K562 (cell line): ENCODE measurements around the gene AMZ1. TPM values are rescaled to one million over a fixed set of nuclear protein-coding genes. Genes with fewer than 3 reads are reported as not detected.

Experiments used
- ATAC-seq: fragments of 200-7000 bp; cut with Tn5 transposase; 3 replicates; pipeline ENCODE4 v1.9.1; 2020; ENCODE audit warnings: moderate library complexity
- BruUV-seq: library from RNA; stranded (reverse); fragments of 400-500 nt; replicated peaks from 2 replicates; lab custom pipeline; 2021; lab: Mats Ljungman, UMichigan
- CTCF ChIA-PET: fragments of 300-600 bp; formaldehyde crosslinking; extraction: SDS; loops from one replicate; lab custom pipeline; 2021; ENCODE audit warnings: low intra/inter-chr PET ratio; lab: Yijun Ruan, JAX
- POLR2A ChIA-PET: fragments of 300-600, 350-650 bp; sonication (Branson Sonifier 250); formaldehyde crosslinking; extraction: SDS; loops from one replicate; lab custom pipeline; 2021; ENCODE audit warnings: antibody characterized with exemption, inconsistent platforms; lab: Yijun Ruan, JAX
- DNase-seq, 4 experiments: peaks; one replicate each; pipeline versions ENCODE4 v3.0.0 to v3.0.0-alpha.2; 2011 to 2018; ENCODE audit warnings: low spot score in 3 of 4, mixed read lengths in 3 of 4; ENCODE audit errors: extremely low read depth in 1 of 4
- FAIRE-seq: peaks from 2 replicates; lab custom pipeline; 2011; peaks lifted over from hg19 to GRCh38; lab: Jason Lieb, UNC
- H2AFZ ChIP-seq: 2 replicates; pipeline ENCODE4 v1.6.0; 2011; ENCODE audit warnings: low read depth, low read length, control low read depth, inconsistent platforms
- H3K27ac ChIP-seq: fragments of 200-600 bp; 3 replicates; pipeline ENCODE4 v1.8.0; 2011; ENCODE audit warnings: low read depth, mild to moderate bottlenecking, control low read depth, inconsistent platforms, low read length, moderate library complexity, mixed read lengths; ENCODE audit errors: extremely low read depth
- H3K27me3 ChIP-seq, 2 experiments: fragments of 300-600 bp in 1 of 2; 2 replicates in 1 of 2; 3 replicates in 1 of 2; pipeline versions ENCODE4 v1.6.0 to v1.8.0; 2011; ENCODE audit warnings: inconsistent platforms in 2 of 2, low read length in 2 of 2, mild to moderate bottlenecking in 1 of 2, mixed read lengths in 1 of 2, moderate library complexity in 1 of 2; ENCODE audit not compliant: control insufficient read depth in 2 of 2, insufficient read depth in 2 of 2
- H3K36me3 ChIP-seq: fragments of 300-600 bp; 3 replicates; pipeline ENCODE4 v1.8.0; 2011; ENCODE audit warnings: mild to moderate bottlenecking, low read length, inconsistent platforms; ENCODE audit not compliant: control insufficient read depth, insufficient read depth
- H3K4me1 ChIP-seq, 2 experiments: fragments of 200-600 bp in 1 of 2; replicated peaks in 1 of 2; 2 replicates in 1 of 2; 3 replicates in 1 of 2; pipeline versions ENCODE4 v1.5.1 to v1.8.0; 2011; ENCODE audit warnings: inconsistent platforms in 2 of 2, low read length in 2 of 2, mild to moderate bottlenecking in 1 of 2, mixed read lengths in 1 of 2, moderate library complexity in 1 of 2; ENCODE audit not compliant: control insufficient read depth in 2 of 2, insufficient read depth in 2 of 2
- H3K4me2 ChIP-seq: 2 replicates; pipeline ENCODE4 v1.6.1; 2011; ENCODE audit warnings: low read length, control low read depth, inconsistent platforms, mixed read lengths; ENCODE audit not compliant: insufficient read depth
- H3K4me3 ChIP-seq: fragments of 200-600 bp; sonication (generic), shearing (Covaris generic); 2 replicates; pipeline ENCODE4 v1.5.1; 2016; ENCODE audit warnings: control low read depth, inconsistent platforms
- H3K79me2 ChIP-seq: fragments of 200-600 bp; 3 replicates; pipeline ENCODE4 v1.8.0; 2011; ENCODE audit warnings: low read length, inconsistent platforms; ENCODE audit not compliant: control insufficient read depth, insufficient read depth
- H3K9ac ChIP-seq, 2 experiments: 2 replicates each; pipeline versions ENCODE4 v1.6.0 to v1.6.1; 2011; ENCODE audit warnings: low read depth in 2 of 2, low read length in 2 of 2, control low read depth in 1 of 2, inconsistent platforms in 1 of 2, mild to moderate bottlenecking in 1 of 2, mixed read lengths in 1 of 2; ENCODE audit not compliant: insufficient read depth in 1 of 2
- H3K9me1 ChIP-seq: one replicate; pipeline ENCODE4 v1.6.0; 2011; ENCODE audit warnings: inconsistent platforms, mild to moderate bottlenecking, low read length, moderate library complexity; ENCODE audit not compliant: control insufficient read depth, insufficient read depth
- H3K9me3 ChIP-seq: replicated peaks from 2 replicates; pipeline ENCODE4 v1.5.1; 2011; ENCODE audit warnings: low read depth, low read length, inconsistent platforms; ENCODE audit not compliant: control insufficient read depth, insufficient read depth
- H4K20me1 ChIP-seq: replicated peaks from 2 replicates; pipeline ENCODE4 v1.6.1; 2011; ENCODE audit warnings: low read length, inconsistent platforms, mixed read lengths; ENCODE audit not compliant: control insufficient read depth, insufficient read depth
- TFAP4 ChIP-seq: sonication (generic); formaldehyde crosslinking; IDR thresholded peaks from 2 replicates; pipeline ENCODE4 v1.8.0; 2022; ENCODE audit warnings: missing genetic modification reagents, mild to moderate bottlenecking, moderate library complexity, borderline replicate concordance
- ZNF398 ChIP-seq: fragments of 250-450 bp; sonication (Bioruptor Pico); IDR thresholded peaks from 2 replicates; pipeline ENCODE4 v1.8.0; 2021; ENCODE audit warnings: moderate library complexity, mild to moderate bottlenecking, inconsistent platforms
- ZNF764 ChIP-seq: fragments of 250-450 bp; sonication (Bioruptor Pico); IDR thresholded peaks from 2 replicates; pipeline ENCODE4 v1.4.0; 2020; ENCODE audit warnings: low read depth, mild to moderate bottlenecking, moderate library complexity
- WGBS: fragments of 100-300 bp; shearing (Covaris generic); methylation state at CpG from one replicate; pipeline ENCODE4 v1.1.6; 2016; ENCODE audit warnings: low coverage, mixed read lengths; ENCODE audit not compliant: insufficient coverage; ENCODE audit errors: missing lambda C conversion rate; 5-methylcytosine and 5-hydroxymethylcytosine counted together
- in situ Hi-C: fragments of 300-500 bp; cut with MboI; formaldehyde crosslinking; loops from 4 replicates; pipeline ENCODE4 v1.15.0; 2018; ENCODE audit warnings: inconsistent platforms, mixed read lengths
- intact Hi-C: fragments of 100-400 bp; cut with micrococcal nuclease; formaldehyde crosslinking; loops from 2 replicates; pipeline ENCODE4 v1.14.2; 2022
- polyA plus RNA-seq, 8 experiments: library from polyadenylated mRNA; depleted of rRNA in 4 of 8; stranded (reverse) in 5 of 8; unstranded in 3 of 8; fragments of >200 nt; fragmentation: Nextera tagmentation in 2 of 8; fragmentation: Illumina TruSeq in 1 of 8; extraction: Ambion mirVana in 2 of 8; extraction: Trizol in 1 of 8; gene quantifications; 2 replicates each; pipeline versions ENCODE4 v1.2.1 to v1.2.3, GENCODE V29; 2011 to 2014; ENCODE audit warnings: inconsistent platforms in 1 of 8, missing spikeins in 1 of 8
- total RNA-seq, 7 experiments: library from RNA; depleted of rRNA in 6 of 7; stranded (reverse); fragments of >200 nt in 6 of 7; fragmentation: Illumina TruSeq in 2 of 7; extraction: Trizol in 2 of 7; gene quantifications; 2 replicates each; pipeline versions ENCODE4 v1.2.1 to v1.2.3, GENCODE V29; 2011 to 2021; ENCODE audit warnings: low replicate concordance in 1 of 7

AMZ1 gene
- total and polyA plus RNA-seq, 9 of the 15 experiments (the other 6 are each of a cell fraction or from before 2014, with no cell fraction given) = not detected

- Histone ChIP-seq H3K9me3 (no peaks in the 10 kb centered on the region), H3K79me2 (no peaks in the 10 kb centered on the region), H3K27me3 (no peaks in the 10 kb centered on the region; a peak in 1 of 5 replicates), H3K4me1 (peaks cover 0 to 86% of the 10 kb centered on the region in 2 experiments; a peak in 2 of 5 replicates)
- 33% methylated on average over 34 of the region's 39 CpGs for WGBS
- intact Hi-C loops = no loop called here
- CTCF ChIA-PET = no interaction called here
- peak; percentile 53; the same call in 1 of the 2 replicates for TF ChIP-seq TFAP4 (CRISPR knock-in tag)
- TF ChIP-seq ZNF398 (CRISPR knock-in tag) = no peak
- no peak for TF ChIP-seq ZNF764 (CRISPR knock-in tag)
- TF ChIP-seq, all 486 proteins: peak for 1
- BruUV-seq = no TSS peak
- POLR2A ChIA-PET = interaction anchor here (1.1 kb wide), 1 partner anchor 8 kb away, joined by 3 read pairs; no protein-coding TSS in a partner anchor
- no peaks in the 10 kb centered on the region for H3K9me1 ChIP-seq
- H3K9ac ChIP-seq = peak overlapping the region in 1 of 2 experiments; percentile 45; a peak in 1 of 4 replicates
- no peak for DNase-seq
- H3K4me2 ChIP-seq = no peak overlapping the region
- in situ Hi-C loops = no loop called here
- H2AFZ ChIP-seq = no peak overlapping the region
- no peak overlapping the region for H3K4me3 ChIP-seq
- H3K36me3 ChIP-seq = no peaks in the 10 kb centered on the region
- no peaks in the 10 kb centered on the region for H4K20me1 ChIP-seq
- H3K27ac ChIP-seq = no peak overlapping the region
- no peak for ATAC-seq
- no peak for FAIRE-seq
These were observed 46.3 kb upstream of the AMZ1 start for GRCh38 chr7:2641406-2642393.
